SK-N-SH (cell line): ENCODE results near the gene DACH1.

Experiments used
- CTCF ChIP-seq: fragments of 200-600 bp; sonication (generic); IDR thresholded peaks from 2 replicates; pipeline ENCODE4 v1.6.1; 2017; ENCODE audit warnings: antibody characterized with exemption, mild to moderate bottlenecking, moderate library complexity
- EZH2phosphoT487 ChIP-seq: fragments of 200-600 bp; sonication (generic); IDR thresholded peaks from 2 replicates; pipeline ENCODE4 v1.6.1; 2017; ENCODE audit warnings: low read depth, mixed run types, mild to moderate bottlenecking, antibody characterized with exemption, moderate library complexity, borderline replicate concordance
- FOXM1 ChIP-seq: IDR thresholded peaks from 2 replicates; pipeline ENCODE4 v1.4.0; 2012; ENCODE audit warnings: low read depth, mild to moderate bottlenecking
- NFIC ChIP-seq: IDR thresholded peaks from 2 replicates; pipeline ENCODE4 v1.4.0; 2012; ENCODE audit warnings: borderline replicate concordance
- NRF1 ChIP-seq: IDR thresholded peaks from 2 replicates; pipeline ENCODE4 v1.6.1; 2012; ENCODE audit warnings: low read depth, mild to moderate bottlenecking, low read length
- SIN3A ChIP-seq: IDR thresholded peaks from 2 replicates; pipeline ENCODE4 v1.6.1; 2012; ENCODE audit warnings: low read depth, mild to moderate bottlenecking, low read length, moderate library complexity, borderline replicate concordance
- TF ChIP-seq, protein P1 (sequence below): IDR thresholded peaks from 2 replicates; pipeline ENCODE4 v1.4.0; 2012; ENCODE audit warnings: low read depth, borderline replicate concordance
- TF ChIP-seq, protein P2 (sequence below): IDR thresholded peaks from 2 replicates; pipeline ENCODE4 v1.6.1; 2012; ENCODE audit warnings: mild to moderate bottlenecking, low read depth, low read length, moderate library complexity

DNA sequence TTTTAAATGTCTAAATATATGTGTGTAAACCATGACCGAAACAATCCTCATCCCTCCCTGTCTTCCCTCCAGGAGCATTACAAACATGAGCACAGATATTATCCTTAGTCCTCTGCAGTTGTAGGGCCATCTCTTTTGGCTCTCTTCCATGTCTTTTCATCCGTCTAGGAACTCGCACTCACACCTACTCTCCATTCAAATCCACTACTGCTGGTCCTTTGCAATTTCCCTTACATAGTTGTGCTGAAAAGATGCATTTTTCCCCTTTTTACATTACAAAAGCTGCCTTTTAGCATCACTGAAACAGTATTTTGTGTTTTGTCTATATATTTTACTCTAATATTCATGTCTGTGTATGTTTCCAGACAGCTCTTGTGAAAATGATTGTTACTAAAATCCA, 237.8 kb downstream of the DACH1 start:
- TF ChIP-seq NFIC (no peak), CTCF (no peak), FOXM1 (no peak), NRF1 (no peak), EZH2phosphoT487 (no peak), SIN3A (no peak)
- TF ChIP-seq, protein P1, sequence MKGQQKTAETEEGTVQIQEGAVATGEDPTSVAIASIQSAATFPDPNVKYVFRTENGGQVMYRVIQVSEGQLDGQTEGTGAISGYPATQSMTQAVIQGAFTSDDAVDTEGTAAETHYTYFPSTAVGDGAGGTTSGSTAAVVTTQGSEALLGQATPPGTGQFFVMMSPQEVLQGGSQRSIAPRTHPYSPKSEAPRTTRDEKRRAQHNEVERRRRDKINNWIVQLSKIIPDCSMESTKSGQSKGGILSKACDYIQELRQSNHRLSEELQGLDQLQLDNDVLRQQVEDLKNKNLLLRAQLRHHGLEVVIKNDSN: no peak
- TF ChIP-seq, protein P2, sequence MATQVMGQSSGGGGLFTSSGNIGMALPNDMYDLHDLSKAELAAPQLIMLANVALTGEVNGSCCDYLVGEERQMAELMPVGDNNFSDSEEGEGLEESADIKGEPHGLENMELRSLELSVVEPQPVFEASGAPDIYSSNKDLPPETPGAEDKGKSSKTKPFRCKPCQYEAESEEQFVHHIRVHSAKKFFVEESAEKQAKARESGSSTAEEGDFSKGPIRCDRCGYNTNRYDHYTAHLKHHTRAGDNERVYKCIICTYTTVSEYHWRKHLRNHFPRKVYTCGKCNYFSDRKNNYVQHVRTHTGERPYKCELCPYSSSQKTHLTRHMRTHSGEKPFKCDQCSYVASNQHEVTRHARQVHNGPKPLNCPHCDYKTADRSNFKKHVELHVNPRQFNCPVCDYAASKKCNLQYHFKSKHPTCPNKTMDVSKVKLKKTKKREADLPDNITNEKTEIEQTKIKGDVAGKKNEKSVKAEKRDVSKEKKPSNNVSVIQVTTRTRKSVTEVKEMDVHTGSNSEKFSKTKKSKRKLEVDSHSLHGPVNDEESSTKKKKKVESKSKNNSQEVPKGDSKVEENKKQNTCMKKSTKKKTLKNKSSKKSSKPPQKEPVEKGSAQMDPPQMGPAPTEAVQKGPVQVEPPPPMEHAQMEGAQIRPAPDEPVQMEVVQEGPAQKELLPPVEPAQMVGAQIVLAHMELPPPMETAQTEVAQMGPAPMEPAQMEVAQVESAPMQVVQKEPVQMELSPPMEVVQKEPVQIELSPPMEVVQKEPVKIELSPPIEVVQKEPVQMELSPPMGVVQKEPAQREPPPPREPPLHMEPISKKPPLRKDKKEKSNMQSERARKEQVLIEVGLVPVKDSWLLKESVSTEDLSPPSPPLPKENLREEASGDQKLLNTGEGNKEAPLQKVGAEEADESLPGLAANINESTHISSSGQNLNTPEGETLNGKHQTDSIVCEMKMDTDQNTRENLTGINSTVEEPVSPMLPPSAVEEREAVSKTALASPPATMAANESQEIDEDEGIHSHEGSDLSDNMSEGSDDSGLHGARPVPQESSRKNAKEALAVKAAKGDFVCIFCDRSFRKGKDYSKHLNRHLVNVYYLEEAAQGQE: no peak
